Measurements from ENCODE around the gene PRSS38.

- TF ChIP-seq CTCF (IDR thresholded peaks at IDR 0.05) (no peak), POLR2AphosphoS5 (IDR thresholded peaks at IDR 0.05) (no peak)
These were observed 40.8 kb downstream of the PRSS38 start for GRCh38 chr1:227856147-227856858.

Data from prostate gland (tissue), 2 donors.